Fibroblast of skin of right biceps (primary cell): ENCODE data around the gene FFAR3.

Source experiments
- DNase-seq: peaks from one replicate; pipeline ENCODE4 v3.0.0-alpha.2; 2013

Gene FFAR3, protein sequence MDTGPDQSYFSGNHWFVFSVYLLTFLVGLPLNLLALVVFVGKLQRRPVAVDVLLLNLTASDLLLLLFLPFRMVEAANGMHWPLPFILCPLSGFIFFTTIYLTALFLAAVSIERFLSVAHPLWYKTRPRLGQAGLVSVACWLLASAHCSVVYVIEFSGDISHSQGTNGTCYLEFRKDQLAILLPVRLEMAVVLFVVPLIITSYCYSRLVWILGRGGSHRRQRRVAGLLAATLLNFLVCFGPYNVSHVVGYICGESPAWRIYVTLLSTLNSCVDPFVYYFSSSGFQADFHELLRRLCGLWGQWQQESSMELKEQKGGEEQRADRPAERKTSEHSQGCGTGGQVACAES

DNA sequence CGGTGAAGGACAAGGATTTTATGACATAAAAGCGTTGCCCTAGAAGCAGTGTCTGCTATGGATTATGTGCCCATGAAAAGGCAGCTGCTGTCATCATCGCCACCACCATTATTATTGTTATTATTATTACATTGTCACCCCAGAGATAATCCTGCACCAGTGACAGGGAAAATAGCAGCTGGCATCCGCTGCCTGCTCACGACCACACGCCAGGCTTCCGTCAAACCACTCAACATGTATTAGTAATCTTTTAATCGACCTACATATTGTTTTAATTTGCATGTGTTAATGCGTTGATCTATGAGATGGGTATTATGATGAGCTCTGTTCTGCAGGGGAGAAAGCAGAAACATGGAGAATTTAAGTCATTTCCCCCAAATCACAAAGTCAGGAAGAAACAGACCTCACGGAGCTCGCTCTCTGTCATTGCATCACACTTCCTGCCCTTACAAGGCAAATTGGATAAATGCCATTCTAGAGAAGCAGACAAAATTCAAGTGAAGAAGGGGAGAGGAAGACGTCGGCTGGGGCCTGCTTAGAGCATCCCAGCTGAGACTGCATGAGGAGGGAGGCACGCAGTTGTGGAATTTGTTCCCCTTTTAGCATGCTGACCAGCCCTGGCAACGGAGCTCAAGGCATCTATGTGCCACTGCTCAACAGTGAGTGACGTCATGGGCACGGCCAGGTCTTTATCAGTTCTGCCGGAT lies at the start of gene FFAR3:
Gene FFAR3 (plus strand): TSS at position 594 of the 707 bp plus-strand sequence. CDS start 431 bp downstream, outside the sequence.
- peak; percentile 56 for DNase-seq

DNA sequence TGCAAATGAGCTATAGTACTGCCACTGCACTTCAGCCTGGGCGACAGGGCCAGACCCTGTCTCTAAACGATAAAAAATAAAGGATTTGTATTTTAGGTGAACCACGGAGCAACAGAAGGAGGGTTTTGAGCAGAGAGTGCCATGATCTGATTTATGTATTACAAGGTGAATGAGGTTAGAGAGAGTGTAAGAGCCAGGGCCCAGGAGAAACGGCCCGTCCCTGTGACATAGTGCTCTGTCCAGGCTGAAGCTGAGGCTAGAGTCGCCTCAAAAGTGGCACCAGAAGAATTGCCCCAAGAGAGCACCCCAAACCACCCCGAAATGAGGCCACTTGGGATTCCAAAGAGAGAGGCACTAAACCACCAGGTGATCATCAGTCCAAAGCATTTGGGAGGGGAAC lies 49.4 kb upstream of the FFAR3 start:
- no peak for DNase-seq

DNA sequence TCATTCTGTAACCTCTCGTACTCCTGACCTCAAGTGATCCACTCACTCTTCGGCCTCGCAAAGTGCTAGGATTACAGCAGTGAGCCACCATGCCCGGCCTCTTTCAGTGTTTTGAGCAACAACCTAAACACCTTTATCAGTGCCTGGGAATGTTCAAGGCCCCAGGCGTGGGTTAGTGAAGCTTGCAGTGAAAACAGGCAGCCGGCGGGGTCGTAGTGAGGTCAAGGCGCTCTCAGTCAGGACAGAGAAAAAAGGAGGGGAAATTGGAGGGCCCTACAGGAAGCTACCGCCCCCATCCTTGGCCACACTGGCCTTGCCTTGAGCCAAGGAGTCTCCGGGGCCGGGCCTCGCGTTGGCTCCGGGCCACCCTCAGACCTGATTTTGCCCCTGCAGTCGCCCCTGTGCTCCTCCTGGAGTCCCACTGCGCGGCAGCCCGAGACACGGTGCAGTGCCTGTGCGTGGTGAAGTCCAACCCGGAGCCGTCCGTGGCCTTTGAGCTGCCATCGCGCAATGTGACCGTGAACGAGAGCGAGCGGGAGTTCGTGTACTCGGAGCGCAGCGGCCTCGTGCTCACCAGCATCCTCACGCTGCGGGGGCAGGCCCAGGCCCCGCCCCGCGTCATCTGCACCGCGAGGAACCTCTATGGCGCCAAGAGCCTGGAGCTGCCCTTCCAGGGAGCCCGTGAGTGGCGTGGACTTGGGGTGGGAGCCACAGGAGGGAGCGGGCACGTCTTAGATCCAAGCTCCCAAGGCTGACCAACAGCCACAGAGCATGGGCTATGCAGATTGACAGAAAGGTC lies 48.6 kb upstream of the FFAR3 start:
- no peak for DNase-seq

DNA sequence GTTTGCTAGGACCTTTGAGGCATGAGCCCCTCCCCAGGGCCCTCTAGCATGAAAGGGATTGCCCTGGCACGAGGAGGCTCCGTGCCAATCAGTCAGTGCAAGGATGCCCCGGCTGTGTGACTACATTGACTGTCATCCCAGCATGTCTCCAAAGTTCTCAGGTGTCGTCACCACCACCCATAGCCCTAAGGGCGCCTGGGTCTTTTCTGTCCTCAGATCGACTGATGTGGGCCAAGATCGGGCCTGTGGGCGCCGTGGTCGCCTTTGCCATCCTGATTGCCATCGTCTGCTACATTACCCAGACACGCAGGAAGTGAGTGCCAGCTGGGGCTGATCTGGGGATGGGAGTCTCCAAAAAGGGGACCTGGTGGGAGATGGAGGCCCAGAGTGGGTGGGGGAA lies 47.9 kb upstream of the FFAR3 start:
- no peak for DNase-seq

DNA sequence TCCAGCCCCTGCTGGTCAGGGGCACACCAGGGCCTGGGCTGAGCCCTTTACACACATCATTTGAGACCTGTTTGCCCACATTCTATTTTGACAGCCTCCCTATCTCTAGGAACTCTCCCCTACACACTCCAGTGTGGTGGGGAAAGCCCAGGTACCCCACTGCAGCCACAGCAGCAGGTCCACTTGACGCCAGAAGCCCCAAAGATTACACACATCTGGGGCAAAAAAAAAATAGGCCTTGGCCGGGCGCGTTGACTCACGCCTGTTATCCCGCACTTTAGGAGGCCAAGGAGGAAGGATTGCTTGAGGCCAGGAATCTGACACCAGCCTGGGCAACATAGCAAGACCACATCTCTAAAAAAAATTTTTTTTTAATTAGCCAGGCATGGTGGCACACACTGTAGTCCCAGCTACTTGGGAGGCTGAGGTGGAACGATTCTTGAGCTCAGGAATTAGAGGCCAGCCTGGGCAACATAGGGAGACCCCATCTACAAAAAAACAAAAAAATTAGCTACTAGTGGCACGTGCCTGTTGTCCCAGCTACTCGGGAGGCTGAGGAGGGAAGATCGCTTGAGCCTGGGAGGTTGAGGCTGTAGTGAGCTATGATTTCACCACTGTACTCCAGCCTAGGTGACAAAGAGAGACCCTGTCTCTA lies 47.3 kb upstream of the FFAR3 start:
- DNase-seq, result no peak

DNA sequence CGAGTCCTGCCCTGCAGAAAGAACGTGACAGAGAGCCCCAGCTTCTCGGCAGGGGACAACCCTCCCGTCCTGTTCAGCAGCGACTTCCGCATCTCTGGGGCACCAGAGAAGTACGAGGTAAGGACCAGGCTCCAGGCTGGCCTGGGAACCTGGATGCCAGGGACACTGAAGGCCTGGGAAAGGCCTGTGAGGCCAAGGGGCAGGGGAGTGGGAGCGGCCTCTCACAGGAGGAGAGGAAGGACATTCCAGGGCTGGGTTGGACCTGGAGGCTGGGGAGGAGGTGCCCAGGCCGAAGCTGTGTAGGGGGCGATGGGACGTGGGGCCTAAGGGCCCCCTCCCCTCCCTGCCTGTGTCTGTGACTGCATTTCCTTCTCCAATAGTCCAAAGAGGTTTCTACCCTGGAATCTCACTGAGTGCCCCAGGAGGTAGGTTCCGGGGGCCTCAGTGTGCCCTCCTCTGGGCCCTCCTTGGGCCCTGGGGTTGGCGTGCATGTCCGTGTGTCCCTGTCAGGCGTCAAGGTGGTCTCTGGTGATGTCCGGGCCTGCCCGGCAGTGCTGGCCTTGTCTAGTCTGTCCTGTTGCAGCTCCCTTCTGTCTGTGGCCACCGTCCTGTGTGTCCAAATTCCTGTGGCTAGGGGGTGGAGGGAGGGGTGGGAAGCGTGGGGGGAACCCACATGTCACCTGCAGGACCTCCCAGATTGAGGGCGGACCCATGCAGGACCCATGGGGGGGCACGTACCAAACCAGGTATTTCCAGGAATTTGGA lies 46.2 kb upstream of the FFAR3 start:
- no peak for DNase-seq

DNA sequence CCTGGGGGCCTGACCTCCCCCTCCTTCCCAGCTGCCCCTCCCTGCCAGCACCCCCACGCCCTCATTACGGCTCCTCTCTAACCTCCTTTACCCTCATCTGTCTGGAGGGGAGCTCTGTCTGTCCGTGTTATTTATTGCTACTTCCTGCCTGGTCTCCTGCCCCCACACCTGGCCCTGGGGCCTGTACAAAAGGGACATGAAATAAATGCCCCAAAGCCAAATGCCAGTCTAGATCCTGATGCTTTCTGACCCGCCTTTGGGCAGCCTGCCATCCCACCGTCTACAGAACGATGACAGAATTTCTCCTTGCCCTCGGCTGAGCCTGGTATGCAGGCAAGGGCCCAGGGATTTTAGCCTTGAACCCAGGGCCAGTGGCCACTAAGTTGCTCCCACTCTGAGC lies 44.7 kb upstream of the FFAR3 start:
- no peak for DNase-seq

DNA sequence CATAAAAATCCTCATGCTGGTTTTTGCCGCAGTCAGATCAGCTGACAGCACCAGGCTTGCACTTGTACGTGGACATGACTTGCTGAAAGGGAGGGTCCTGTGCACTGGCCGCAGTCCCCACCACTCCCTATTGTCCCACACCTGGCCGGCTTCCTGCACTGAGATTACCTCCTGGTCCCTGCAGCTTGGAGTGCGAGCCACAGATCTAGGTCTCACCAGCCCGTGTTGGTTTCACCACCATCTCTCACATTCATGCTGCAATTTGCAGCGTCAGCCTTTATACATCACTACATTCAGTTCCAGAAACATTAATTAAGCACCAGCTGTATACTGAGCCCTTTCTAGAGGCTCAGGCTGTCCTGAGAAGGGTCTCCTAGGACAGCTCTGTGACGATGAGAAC lies 44.2 kb upstream of the FFAR3 start:
- no peak for DNase-seq

DNA sequence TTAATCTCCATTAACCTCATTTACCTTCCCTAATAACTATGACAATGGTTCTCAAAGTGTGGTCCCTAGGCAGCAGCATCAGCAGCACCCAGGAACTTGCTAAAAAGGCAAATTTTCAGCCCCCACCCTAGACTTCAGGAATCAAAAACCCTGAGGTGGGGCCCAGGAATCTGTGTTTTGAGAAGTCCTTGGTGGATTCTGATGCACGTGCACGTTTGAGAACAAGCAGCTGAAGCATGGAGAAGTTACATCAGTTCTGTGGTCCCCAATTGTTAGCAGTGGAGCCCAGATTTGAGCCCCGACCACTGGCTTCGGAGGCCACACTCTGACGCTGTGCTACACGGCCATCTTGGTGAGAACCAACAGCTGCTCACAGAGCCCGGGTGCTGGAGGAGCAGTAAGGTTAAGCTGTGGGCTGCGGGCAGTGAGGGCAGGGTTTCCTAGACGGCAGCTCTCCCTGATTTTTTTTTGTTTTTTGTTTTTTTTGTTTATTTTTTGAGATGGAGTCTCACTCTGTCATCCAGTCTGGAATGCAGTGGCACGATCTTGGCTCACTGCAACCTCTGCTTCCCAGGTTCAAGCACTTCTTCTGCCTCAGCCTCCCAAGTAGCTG lies 43.3 kb upstream of the FFAR3 start:
- DNase-seq, result no peak

DNA sequence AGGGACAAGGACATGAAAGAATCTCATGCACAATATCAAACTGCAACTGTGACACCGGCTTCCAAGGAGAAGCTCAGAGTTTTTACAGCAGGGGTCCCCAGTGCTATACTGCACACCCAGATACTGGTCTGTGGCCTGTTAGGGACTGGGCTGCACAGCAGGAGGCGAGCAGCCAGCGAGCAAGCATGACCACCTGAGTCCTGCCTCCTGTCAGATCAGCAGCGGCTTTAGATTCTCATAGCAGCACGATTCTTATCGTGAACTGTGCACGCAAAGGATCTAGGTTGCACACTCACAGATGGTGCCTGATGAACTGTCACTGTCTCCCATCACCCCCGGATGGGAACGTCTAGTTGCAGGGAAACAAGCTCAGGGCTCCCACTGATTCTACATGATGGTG lies 42.4 kb upstream of the FFAR3 start:
- no peak for DNase-seq

DNA sequence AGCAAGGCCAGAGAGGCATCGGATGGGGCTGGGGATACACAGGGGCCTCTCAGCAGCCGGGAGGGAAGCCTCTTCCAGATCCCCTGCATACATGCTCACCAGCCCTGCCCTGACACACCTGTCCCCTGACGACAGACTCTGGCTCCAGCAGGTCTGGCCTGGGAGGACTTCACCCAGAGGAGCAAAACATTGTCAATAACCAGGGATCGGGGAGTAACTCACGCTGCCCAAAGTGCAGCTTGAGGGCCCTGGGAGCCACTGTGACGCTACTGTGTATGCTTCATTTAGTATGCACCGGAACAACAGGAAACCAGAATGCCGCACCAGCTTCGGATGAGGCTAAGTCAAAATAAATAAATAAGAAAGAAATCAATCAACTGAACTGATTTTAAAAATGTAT lies 41.7 kb upstream of the FFAR3 start:
- DNase-seq, result no peak

DNA sequence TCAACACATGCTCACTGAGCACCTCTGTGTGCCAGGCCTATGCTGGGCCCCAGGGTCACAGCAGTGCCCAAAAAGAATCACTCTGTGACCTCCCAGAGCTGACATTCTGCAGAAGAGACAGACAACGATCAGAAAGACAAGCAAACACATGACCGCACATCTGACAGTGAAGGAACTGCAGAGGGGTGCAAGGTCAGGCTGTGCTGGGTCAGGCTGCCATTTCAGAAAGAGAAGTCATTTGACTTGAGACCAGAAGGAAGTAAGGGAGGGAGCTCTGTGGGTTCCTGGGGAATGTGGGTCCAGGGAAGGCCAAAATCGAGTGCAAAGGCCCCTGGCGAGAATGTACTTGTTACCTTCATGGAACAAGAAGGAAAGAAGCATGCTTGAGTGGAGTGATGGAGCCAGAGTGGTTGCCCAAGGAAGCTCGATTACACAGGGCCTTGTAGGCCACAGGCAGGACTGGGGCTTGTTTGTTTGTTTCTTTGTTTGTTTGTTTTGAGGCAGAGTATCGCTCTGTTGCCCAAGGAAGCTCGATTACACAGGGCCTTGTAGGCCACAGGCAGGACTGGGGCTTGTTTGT lies 40.7 kb upstream of the FFAR3 start:
- DNase-seq, result no peak

DNA sequence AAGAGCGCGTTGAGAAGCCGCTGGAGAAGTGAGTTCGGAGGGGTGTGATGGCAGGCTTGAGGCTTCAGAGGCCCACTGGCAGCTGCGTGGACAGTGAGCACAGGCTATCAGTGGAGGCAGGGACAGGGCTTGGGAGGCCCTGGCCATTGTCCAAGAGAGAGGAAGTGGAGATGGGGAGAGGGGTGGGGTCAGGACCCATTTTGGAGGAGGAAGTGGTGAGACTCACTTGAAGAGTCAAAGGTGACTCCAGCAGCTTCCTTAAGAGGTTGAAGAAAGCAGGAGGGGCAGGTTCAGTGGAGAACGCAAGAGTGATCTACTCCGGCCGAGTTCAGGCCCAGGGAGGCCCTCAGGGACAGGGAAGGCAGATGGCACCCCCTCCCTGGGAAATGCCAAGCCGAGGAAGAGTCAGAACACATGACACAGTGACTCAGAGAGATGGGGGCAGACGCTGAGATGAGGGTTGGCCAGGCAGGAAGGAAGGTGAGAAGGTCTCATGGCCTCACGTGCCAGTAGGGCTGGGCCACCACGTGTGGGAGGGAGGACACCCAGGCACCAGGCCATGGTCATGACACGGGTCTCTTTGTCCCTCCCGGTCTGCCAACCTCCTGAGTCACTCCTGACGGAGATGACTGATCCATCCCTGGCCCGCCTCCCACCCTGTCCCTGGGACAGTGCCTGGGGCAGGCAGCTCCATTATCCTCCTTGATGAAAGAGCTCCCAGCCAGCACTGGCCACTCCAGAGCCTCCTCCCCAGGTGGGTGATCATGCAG lies 39.4 kb upstream of the FFAR3 start:
- peak; percentile 42 for DNase-seq

DNA sequence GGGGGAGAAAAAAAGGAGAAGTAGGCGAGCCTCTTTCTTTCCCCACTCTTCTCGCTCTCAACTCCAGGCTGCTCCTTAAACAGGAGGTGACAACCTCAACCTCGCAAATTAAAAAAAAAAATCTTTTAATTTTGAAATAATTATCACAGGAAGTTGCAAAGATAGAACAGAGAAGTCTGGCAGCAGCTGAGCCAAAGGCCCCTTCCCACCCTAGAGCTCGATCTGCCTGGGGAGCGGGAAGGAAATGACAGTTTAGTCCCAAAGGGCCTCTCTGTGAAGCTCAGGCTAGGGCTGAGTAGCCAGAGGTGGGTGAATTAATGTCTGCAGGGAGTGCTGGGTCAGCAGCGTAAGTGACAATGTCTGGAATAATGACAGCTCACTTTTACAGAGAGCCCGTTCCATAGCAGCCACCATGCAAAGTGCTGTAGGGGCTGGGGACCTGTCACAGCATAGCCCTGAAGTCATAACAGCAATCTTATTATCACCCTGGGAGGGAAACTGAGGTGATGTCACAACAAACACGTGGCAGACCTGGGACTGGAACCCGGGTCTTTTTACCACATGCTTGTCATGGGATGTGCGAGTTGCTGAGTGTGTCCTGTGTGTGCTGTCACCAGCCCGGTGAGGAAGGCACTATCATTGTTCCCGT lies 38.1 kb upstream of the FFAR3 start:
- DNase-seq, result no peak

DNA sequence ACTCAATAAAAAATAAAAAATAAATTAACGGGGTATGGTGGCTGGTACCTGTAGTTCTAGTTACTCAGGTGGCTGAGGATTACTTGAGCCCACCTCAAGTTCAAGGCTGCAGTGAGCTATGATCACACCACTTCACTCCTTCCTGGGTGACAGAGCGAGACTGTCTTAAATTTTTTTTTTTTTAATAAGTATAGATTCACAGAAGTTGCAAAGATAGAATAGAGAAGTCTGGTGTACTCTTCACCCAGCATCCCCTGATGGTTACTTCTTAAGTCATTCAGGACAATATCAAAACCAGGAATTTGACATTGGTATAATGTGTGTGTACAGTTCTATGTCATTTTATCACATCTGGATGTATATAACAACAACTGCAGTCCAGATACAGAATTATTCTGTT lies 37.0 kb upstream of the FFAR3 start:
- DNase-seq, result no peak

DNA sequence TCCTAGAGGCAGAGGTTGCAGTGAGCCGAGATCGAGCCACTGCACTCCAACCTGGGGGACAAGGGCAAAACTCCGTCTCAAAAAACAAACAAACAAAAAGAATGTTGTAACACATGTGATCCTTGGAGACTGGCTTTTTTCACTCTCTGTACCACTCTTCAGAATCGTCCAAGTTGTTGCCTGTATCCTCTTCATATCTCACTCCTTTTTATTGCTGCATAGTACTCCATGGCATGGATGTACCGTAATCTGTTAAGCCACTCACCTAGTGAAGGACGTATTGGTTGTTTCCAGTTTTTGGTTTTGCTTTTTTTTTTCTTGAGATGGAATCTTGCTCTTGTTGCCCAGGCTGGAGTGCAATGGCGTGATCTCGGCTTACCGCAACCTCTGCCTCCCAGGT lies 36.2 kb upstream of the FFAR3 start:
- no peak for DNase-seq

DNA sequence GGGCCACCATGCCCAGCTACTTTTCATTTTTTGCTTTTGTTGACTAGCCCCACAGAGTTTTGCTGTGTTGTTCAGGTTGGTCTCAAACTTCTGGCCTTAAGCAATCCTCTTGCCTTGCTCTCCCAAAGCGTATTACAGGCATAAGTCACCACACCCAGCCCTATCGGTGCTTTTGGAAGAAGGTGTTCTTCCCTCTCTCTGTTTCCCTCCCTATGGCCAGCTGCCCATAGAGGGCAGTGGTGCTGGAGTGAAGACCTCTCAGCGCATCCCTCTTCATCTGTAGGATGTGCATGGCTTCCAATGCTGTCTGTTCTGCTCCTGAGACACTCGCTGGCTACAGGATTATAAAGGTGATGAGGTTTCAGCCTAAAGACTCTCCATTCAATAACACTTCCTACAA lies 30.6 kb upstream of the FFAR3 start:
- no peak for DNase-seq

DNA sequence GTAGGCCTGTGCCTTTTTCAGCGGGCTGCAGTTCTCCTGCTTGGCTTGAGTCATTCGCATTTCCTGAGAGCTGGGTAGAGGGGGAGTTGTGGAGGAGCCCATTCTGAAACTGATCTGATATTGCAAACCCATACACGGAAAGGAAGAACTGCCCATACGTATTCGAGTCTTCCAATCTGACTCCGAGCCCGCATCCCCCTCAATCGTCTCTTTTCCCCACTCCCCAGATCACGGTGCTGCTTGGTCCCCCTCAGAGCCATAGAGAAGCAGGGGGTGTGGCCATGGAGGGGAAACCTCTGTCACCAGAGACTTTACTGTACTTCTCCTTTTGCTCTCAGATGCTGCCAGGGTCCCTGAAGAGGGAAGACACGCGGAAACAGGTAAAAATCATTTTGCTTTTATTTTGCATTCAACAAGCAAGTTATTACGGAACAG lies 29.4 kb upstream of the FFAR3 start, which contains the start of gene CD22:
Gene CD22 (plus strand): TSS at position 337 of the 435 bp plus-strand sequence. CDS start 2,854 bp downstream, outside the sequence.
- DNase-seq, result no peak

DNA sequence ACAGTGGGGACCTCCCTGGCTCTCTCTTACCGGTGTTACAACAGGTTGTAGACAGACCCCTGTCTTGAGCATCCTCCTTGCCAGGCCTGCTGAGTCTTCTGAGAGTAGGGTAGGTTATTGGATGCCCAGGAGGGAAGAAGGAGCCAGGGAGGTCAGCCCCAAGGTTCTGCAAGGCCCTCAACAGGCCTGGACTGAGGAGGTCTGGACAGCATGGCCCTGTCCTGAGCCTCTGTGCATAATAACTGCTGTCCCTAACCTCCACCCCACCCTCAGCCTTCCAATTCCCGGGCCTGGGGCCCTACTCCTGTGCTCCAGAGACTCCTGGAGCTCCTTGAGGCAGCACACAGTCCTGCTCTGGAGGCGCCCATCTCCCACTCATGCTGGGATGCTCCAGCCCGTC lies 28.9 kb upstream of the FFAR3 start:
- no peak for DNase-seq

DNA sequence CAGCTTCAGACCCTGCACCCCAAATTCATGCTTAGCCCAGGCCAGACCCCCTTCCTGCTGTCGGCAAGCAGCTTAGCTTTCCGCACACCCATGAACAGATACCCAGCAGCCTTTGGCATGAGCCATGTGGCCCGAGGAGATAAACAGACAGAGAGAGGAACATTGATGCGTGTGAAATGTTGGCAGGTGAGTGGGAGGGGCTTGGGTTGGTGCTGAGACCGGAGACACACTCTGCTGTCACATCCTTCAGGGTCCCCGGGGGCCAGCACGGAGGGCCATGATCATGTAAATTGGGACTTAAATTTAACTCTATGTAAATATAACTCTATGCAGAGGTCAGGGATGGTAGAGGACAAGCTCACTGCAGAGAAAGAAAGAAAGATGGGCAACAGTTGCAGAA lies 27.8 kb upstream of the FFAR3 start:
- DNase-seq, result no peak
